Stimulated activated CD4-positive, alpha-beta T cell treated with anti-CD3 and anti-CD28 coated beads, TNF-alpha, amount 100 ng/mL, for 1 hour (primary cell): ENCODE results near the gene RTN4.

Experiments used
- DNase-seq, 3 donors: peaks; one replicate each; pipeline ENCODE4 v3.0.0-alpha.2; 2020; ENCODE audit warnings: low read depth in 3 of 3, low spot score in 1 of 3

Gene RTN4

GRCh38 chr2:54969940-54970338 lies 80.3 kb downstream of the RTN4 start:
- DNase-seq = no peak

DNA sequence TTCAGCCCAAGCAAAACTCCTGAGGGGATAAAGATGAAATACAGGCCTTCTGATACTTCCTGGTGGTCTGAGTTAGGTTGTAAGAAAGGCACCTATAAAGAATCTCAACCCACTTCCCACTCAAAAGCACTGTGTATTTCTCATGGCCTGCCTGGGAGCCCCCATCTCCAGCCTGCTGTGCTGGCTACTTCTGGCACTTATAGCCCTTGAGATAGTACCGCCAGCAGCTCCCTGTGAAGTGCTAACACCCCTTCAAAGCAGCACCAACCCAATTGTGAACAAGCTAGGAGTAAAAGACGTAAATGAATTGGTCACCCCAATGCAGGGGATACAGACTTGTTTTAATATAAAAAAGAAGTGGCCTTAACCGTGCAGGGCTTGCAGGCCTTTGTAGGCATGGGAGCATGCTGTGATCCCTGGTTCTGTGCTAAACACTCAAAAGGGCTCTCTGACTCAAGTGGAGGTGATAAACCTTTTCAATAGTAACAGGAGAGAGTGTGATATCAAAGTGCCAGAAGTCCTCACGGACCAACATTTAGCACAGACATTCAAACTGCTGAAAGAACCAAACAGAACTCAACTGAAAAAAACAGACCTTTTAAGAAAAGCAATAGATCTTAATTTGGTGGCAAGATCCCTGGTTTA lies 80.8 kb downstream of the RTN4 start:
- DNase-seq = no peak

- no peak for DNase-seq
Measured at GRCh38 chr2:54968561-54969218, 81.6 kb downstream of the RTN4 start.

- no peak for DNase-seq
Measured at GRCh38 chr2:54967759-54968365, 82.4 kb downstream of the RTN4 start.

- no peak for DNase-seq
Measured at GRCh38 chr2:54967269-54967668, 83.0 kb downstream of the RTN4 start.

DNA sequence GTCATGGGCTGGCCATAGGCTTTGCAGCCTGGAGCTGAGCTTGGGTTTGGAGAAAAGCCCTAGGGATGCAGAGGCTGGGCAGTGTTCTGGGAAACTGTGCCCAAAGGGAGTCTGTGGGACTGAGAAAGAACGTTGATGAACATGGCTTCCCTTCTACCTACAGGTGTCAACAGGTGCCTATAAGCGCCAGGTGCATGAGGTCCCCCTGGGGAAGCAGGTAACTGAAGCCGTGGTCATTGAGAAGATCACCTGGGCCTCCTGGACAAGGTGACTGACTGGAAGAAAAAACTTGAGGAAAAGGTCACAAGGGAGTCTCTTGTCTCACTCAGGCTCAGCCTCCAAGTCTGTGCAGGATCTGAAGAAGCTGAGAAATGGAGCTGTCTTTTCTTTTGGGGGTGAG lies 83.4 kb downstream of the RTN4 start:
- no peak for DNase-seq

DNA sequence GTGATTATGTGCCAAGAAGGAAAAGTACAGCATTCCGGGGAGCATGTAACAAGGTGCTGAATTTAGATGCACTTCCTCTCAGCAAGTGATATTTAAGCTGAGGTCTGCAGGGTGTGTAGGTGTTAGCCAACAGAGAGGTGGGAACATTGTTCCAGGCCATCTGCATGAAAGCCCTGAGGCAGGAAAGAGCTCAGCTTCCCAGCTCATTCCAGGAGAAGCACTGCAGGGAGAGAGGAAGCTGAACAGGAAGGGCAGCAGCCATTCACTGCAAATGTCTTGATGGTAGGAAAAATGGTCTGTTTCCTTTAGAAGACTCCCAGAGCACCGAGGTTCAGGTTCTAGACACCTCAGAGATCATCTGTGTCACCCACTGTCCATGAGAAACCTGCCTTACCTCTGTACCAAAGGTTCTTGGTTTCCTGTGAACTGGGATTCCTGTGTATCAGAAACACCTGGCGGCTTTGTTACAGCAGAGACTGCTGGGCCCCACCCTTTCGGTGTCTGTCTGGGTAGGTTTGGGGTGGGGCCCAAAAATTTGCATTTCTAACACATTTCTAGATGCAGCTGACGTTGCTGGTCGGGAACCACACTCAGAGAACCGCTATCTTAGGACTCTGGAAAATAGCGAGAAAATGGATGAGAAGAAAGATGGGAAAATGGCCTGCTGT lies 84.0 kb downstream of the RTN4 start:
- DNase-seq = no peak

DNA sequence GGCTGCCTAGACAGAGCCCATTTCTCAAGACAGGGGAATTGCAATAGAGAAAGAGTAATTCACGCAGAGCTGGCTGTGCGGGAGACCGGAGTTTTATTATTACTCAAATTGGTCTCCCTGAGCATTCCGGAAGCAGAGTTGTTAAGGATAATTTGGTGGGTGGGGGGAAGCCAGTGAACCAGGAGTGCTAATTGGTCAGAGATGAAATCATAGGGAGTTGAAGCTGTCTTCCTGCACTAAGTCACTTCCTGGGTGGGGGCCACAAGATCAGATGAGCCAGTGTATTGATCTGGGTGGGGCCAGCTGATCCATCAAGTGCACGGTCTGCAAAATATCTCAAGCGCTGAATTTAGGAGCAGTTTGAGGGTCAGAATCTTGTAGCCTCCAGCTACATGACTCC lies 84.8 kb downstream of the RTN4 start:
- DNase-seq = no peak

DNA sequence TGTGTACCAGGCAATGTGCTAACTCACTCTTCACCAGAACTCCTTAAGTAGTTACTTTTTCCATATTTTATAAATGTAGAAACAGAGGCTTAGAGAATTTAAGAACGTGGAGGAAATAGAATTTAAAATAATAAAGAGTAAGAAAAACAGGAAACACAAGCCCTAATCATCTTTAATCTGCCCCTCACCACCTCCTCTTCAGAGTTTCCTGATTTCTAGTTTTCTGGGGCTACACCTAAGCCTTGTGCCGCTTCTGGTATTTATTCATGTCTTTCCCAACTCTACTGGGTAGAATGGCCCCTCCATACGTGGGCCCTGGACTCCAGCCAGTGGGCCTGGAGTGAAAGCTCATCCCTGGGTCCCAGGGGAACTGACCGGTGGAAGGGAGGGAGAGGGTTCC lies 85.4 kb downstream of the RTN4 start:
- no peak for DNase-seq

DNA sequence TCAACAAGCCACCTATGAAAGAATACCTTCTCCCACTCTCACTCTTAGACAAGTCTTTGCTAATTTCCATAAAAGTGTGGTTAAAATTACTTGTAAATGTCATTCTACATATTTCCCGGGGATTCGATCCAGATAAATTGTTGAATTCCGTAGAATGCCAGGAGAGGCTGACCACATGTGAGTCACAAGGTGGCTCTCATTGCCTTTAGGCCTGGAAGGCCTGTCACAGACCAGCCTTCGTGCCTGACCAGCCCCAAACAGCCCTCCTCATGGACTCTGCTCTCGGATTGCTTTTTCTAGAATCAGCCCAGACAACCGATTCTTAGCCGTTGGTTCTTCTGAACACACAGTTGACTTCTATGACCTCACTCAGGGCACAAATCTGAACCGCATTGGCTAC lies 86.0 kb downstream of the RTN4 start:
- no peak for DNase-seq

DNA sequence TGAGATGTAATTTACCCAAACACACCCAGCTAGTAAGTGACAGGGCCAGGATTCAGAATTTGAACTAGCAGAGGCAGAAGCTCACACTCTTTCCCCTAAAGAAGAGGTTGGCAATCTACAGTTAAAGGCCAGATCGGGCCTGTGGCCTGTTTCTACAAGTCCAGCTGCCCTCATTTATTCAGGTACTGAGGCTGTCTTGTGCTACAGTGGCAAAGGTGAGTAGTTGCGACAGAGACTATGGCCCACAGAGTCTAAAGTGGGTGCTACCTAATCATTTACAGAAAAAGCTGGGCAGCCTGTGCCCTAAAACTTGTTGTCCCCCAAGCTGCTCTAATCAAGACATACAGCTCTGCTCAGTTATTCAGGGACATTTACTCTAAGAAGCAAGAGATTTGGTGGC lies 86.8 kb downstream of the RTN4 start:
- no peak for DNase-seq

- no peak for DNase-seq
Measured at GRCh38 chr2:54962935-54963440, 87.3 kb downstream of the RTN4 start.

GRCh38 chr2:54962511-54962910 lies 87.7 kb downstream of the RTN4 start:
- DNase-seq = no peak

GRCh38 chr2:54960164-54960563 lies 90.1 kb downstream of the RTN4 start:
- no peak for DNase-seq

GRCh38 chr2:54958717-54959371 lies 91.4 kb downstream of the RTN4 start:
- DNase-seq = no peak

- no peak for DNase-seq
Measured at GRCh38 chr2:54957321-54957999, 92.8 kb downstream of the RTN4 start.

- no peak for DNase-seq
Measured at GRCh38 chr2:54956111-54956627, 94.1 kb downstream of the RTN4 start.

- DNase-seq = no peak
Measured at GRCh38 chr2:54955358-54956110, 94.7 kb downstream of the RTN4 start.

- no peak for DNase-seq
Measured at GRCh38 chr2:54954705-54955357, 95.4 kb downstream of the RTN4 start.
